ENCODE data around the gene UMODL1.

UMODL1 gene

DNA sequence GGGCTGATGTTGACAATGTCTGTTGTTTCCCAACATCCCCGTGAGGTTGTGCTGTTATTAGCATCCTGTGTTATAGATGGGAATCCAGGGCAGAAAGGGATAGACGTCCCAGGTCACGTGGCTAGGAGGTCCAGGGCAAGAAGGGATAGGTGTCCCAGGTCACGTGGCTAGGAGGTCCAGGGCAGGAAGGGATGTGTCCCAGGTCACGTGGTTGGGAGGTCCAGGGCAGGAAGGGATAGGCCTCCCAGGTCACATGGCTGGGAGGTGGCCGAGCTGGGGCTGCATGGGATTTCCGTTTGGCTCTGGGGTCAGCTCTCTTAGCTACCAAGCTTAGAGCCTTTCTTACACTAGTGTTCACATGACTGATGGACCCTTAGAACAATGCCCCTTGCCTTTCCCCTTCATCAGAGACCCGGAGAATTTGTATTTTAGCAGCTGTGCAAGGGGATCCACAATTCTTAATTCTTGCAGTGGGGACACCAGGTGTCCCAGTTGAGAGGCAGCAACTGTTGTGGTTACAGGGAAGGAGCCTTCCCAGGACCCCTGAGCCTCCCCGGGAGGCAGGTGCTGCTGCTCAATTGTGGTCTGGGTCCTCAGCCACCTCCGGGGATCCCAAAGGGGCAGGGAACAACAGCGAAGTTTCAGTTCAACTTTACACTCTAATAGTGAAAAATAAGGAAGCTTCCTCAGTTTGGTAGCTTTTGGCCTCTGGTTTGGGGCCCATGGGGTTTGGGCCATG lies 69.2 kb downstream of the UMODL1 start:
- H3K4me1 ChIP-seq (ENCODE audit: control insufficient read depth, insufficient read depth, low read length) = no peaks in the 10 kb centered on the region
- no peaks in the 10 kb centered on the region for H3K36me3 ChIP-seq (ENCODE audit: control insufficient read depth in 2 of 2, insufficient read depth in 2 of 2, low read length in 2 of 2)
- H3K9ac ChIP-seq (ENCODE audit: low read length in 2 of 2) = no peak overlapping the region
- peaks cover 2 to 4% of the 10 kb centered on the region in 2 donors for H3K27me3 ChIP-seq (ENCODE audit: control insufficient read depth in 1 of 2, insufficient read depth in 2 of 2, low read length in 2 of 2)
- no peaks in the 10 kb centered on the region for H3K9me3 ChIP-seq (ENCODE audit: control insufficient read depth in 2 of 2, low read length in 2 of 2)
- no peak overlapping the region for H3K27ac ChIP-seq (ENCODE audit: low read length)
- H3K4me3 ChIP-seq (ENCODE audit: low read length in 2 of 2) = no peak overlapping the region

GRCh38 chr21:42141643-42142042 lies 70.5 kb downstream of the UMODL1 start:
- H3K4me3 ChIP-seq (ENCODE audit: low read length in 2 of 2) = no peak overlapping the region
- H3K36me3 ChIP-seq (ENCODE audit: control insufficient read depth in 2 of 2, insufficient read depth in 2 of 2, low read length in 2 of 2) = no peaks in the 10 kb centered on the region
- H3K9me3 ChIP-seq (ENCODE audit: control insufficient read depth in 2 of 2, low read length in 2 of 2) = no peaks in the 10 kb centered on the region
- no peak overlapping the region for H3K27ac ChIP-seq (ENCODE audit: low read length)
- peaks cover 2 to 4% of the 10 kb centered on the region in 2 donors for H3K27me3 ChIP-seq (ENCODE audit: control insufficient read depth in 1 of 2, insufficient read depth in 2 of 2, low read length in 2 of 2)
- no peak overlapping the region for H3K9ac ChIP-seq (ENCODE audit: low read length in 2 of 2)
- H3K4me1 ChIP-seq (ENCODE audit: control insufficient read depth, insufficient read depth, low read length) = peaks cover 3% of the 10 kb centered on the region

GRCh38 chr21:42142141-42142540 lies 71.0 kb downstream of the UMODL1 start:
- Histone ChIP-seq H3K27me3 (ENCODE audit: control insufficient read depth in 1 of 2, insufficient read depth in 2 of 2, low read length in 2 of 2) (peaks cover 2 to 4% of the 10 kb centered on the region in 2 donors), H3K27ac (ENCODE audit: low read length) (no peak overlapping the region), H3K9me3 (ENCODE audit: control insufficient read depth in 2 of 2, low read length in 2 of 2) (no peaks in the 10 kb centered on the region), H3K9ac (ENCODE audit: low read length in 2 of 2) (no peak overlapping the region), H3K4me3 (ENCODE audit: low read length in 2 of 2) (no peak overlapping the region), H3K36me3 (ENCODE audit: control insufficient read depth in 2 of 2, insufficient read depth in 2 of 2, low read length in 2 of 2) (no peaks in the 10 kb centered on the region), H3K4me1 (ENCODE audit: control insufficient read depth, insufficient read depth, low read length) (peaks cover 3% of the 10 kb centered on the region)

- Histone ChIP-seq H3K9me3 (ENCODE audit: control insufficient read depth in 2 of 2, low read length in 2 of 2) (no peaks in the 10 kb centered on the region), H3K27ac (ENCODE audit: low read length) (no peak overlapping the region), H3K4me1 (ENCODE audit: control insufficient read depth, insufficient read depth, low read length) (peaks cover 3% of the 10 kb centered on the region), H3K9ac (ENCODE audit: low read length in 2 of 2) (no peak overlapping the region), H3K4me3 (ENCODE audit: low read length in 2 of 2) (no peak overlapping the region), H3K36me3 (ENCODE audit: control insufficient read depth in 2 of 2, insufficient read depth in 2 of 2, low read length in 2 of 2) (no peaks in the 10 kb centered on the region), H3K27me3 (ENCODE audit: control insufficient read depth in 1 of 2, insufficient read depth in 2 of 2, low read length in 2 of 2) (peaks cover 2 to 4% of the 10 kb centered on the region in 2 donors)
Measured at GRCh38 chr21:42142627-42143026, 71.5 kb downstream of the UMODL1 start.

GRCh38 chr21:42143111-42143510 lies 72.0 kb downstream of the UMODL1 start:
- H3K27ac ChIP-seq (ENCODE audit: low read length) = no peak overlapping the region
- H3K27me3 ChIP-seq (ENCODE audit: control insufficient read depth in 1 of 2, insufficient read depth in 2 of 2, low read length in 2 of 2) = peaks cover 2 to 4% of the 10 kb centered on the region in 2 donors
- H3K4me3 ChIP-seq (ENCODE audit: low read length in 2 of 2) = no peak overlapping the region
- no peaks in the 10 kb centered on the region for H3K9me3 ChIP-seq (ENCODE audit: control insufficient read depth in 2 of 2, low read length in 2 of 2)
- no peaks in the 10 kb centered on the region for H3K36me3 ChIP-seq (ENCODE audit: control insufficient read depth in 2 of 2, insufficient read depth in 2 of 2, low read length in 2 of 2)
- H3K4me1 ChIP-seq (ENCODE audit: control insufficient read depth, insufficient read depth, low read length) = peaks cover 3% of the 10 kb centered on the region
- no peak overlapping the region for H3K9ac ChIP-seq (ENCODE audit: low read length in 2 of 2)

DNA sequence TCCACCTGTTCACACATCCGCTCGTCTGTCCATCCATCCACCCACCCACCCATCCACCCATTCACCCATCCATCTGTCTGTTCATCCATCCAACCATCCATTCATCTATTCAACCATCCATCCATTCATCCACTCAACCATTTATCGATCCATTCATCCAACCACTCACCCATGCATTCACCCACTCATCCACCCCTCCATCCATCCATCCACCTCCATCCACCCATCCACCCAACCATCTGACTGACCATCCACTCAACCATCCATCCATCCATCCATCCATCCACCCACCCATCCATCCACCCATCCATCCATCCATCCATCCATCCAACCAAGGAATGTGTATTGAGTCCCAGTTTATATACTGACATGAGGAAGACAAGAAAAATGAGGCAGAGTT lies 73.1 kb downstream of the UMODL1 start:
- no peaks in the 10 kb centered on the region for H3K9me3 ChIP-seq (ENCODE audit: control insufficient read depth in 2 of 2, low read length in 2 of 2)
- no peak overlapping the region for H3K4me3 ChIP-seq (ENCODE audit: low read length in 2 of 2)
- H3K4me1 ChIP-seq (ENCODE audit: control insufficient read depth, insufficient read depth, low read length) = peaks cover 3% of the 10 kb centered on the region
- no peak overlapping the region for H3K9ac ChIP-seq (ENCODE audit: low read length in 2 of 2)
- no peak overlapping the region for H3K27ac ChIP-seq (ENCODE audit: low read length)
- no peaks in the 10 kb centered on the region for H3K36me3 ChIP-seq (ENCODE audit: control insufficient read depth in 2 of 2, insufficient read depth in 2 of 2, low read length in 2 of 2)
- peaks cover 2 to 4% of the 10 kb centered on the region in 2 donors for H3K27me3 ChIP-seq (ENCODE audit: control insufficient read depth in 1 of 2, insufficient read depth in 2 of 2, low read length in 2 of 2)

GRCh38 chr21:42144679-42145568 lies 73.8 kb downstream of the UMODL1 start:
- no peak overlapping the region for H3K9ac ChIP-seq (ENCODE audit: low read length in 2 of 2)
- H3K4me3 ChIP-seq (ENCODE audit: low read length in 2 of 2) = no peak overlapping the region
- no peak overlapping the region for H3K27ac ChIP-seq (ENCODE audit: low read length)
- H3K4me1 ChIP-seq (ENCODE audit: control insufficient read depth, insufficient read depth, low read length) = peaks cover 3% of the 10 kb centered on the region
- no peaks in the 10 kb centered on the region for H3K9me3 ChIP-seq (ENCODE audit: control insufficient read depth in 2 of 2, low read length in 2 of 2)
- no peaks in the 10 kb centered on the region for H3K36me3 ChIP-seq (ENCODE audit: control insufficient read depth in 2 of 2, insufficient read depth in 2 of 2, low read length in 2 of 2)
- peaks cover 2 to 4% of the 10 kb centered on the region in 2 donors for H3K27me3 ChIP-seq (ENCODE audit: control insufficient read depth in 1 of 2, insufficient read depth in 2 of 2, low read length in 2 of 2)

- Histone ChIP-seq H3K36me3 (ENCODE audit: control insufficient read depth in 2 of 2, insufficient read depth in 2 of 2, low read length in 2 of 2) (no peaks in the 10 kb centered on the region), H3K4me1 (ENCODE audit: control insufficient read depth, insufficient read depth, low read length) (peaks cover 3% of the 10 kb centered on the region), H3K9me3 (ENCODE audit: control insufficient read depth in 2 of 2, low read length in 2 of 2) (no peaks in the 10 kb centered on the region), H3K9ac (ENCODE audit: low read length in 2 of 2) (no peak overlapping the region), H3K27me3 (ENCODE audit: control insufficient read depth in 1 of 2, insufficient read depth in 2 of 2, low read length in 2 of 2) (peaks cover 0 to 2% of the 10 kb centered on the region in 2 donors), H3K4me3 (ENCODE audit: low read length in 2 of 2) (no peak overlapping the region), H3K27ac (ENCODE audit: low read length) (no peak overlapping the region)
Measured at GRCh38 chr21:42145569-42146272, 74.6 kb downstream of the UMODL1 start.

DNA sequence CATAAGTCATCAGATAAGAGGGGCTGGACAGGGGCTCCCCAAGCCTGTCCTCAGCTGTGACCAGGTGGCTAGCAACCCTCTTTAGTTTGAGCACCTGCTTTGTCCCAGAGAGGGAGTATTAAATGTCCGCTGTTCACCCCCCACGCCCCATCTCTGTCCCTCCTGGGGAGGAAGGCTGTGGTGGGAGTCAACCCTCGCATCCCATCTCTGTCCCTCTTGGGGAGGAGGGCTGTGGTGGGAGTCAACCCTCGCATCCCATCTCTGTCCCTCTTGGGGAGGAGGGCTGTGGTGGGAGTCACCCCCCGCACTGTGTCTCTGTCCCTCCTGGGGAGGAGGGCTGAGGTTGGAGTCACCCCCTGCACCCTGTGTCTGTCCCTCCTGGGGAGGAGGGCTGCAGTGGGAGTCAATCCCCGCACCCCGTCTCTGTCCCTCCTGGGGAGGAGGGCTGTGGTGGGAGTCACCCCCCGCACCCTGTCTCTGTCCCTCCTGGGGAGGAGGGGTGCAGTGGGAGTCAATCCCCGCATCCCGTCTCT lies 75.2 kb downstream of the UMODL1 start:
- Histone ChIP-seq H3K9ac (ENCODE audit: low read length in 2 of 2) (no peak overlapping the region), H3K27me3 (ENCODE audit: control insufficient read depth in 1 of 2, insufficient read depth in 2 of 2, low read length in 2 of 2) (peaks cover 0 to 2% of the 10 kb centered on the region in 2 donors), H3K36me3 (ENCODE audit: control insufficient read depth in 2 of 2, insufficient read depth in 2 of 2, low read length in 2 of 2) (no peaks in the 10 kb centered on the region), H3K27ac (ENCODE audit: low read length) (no peak overlapping the region), H3K9me3 (ENCODE audit: control insufficient read depth in 2 of 2, low read length in 2 of 2) (no peaks in the 10 kb centered on the region), H3K4me1 (ENCODE audit: control insufficient read depth, insufficient read depth, low read length) (peaks cover 3% of the 10 kb centered on the region), H3K4me3 (ENCODE audit: low read length in 2 of 2) (no peak overlapping the region)

- Histone ChIP-seq H3K36me3 (ENCODE audit: control insufficient read depth in 2 of 2, insufficient read depth in 2 of 2, low read length in 2 of 2) (no peaks in the 10 kb centered on the region), H3K9me3 (ENCODE audit: control insufficient read depth in 2 of 2, low read length in 2 of 2) (no peaks in the 10 kb centered on the region), H3K4me3 (ENCODE audit: low read length in 2 of 2) (no peak overlapping the region), H3K9ac (ENCODE audit: low read length in 2 of 2) (no peak overlapping the region), H3K27me3 (ENCODE audit: control insufficient read depth in 1 of 2, insufficient read depth in 2 of 2, low read length in 2 of 2) (peaks cover 0 to 2% of the 10 kb centered on the region in 2 donors), H3K27ac (ENCODE audit: low read length) (no peak overlapping the region), H3K4me1 (ENCODE audit: control insufficient read depth, insufficient read depth, low read length) (peaks cover 3% of the 10 kb centered on the region)
Measured at GRCh38 chr21:42146821-42147220, 75.7 kb downstream of the UMODL1 start.
